Measurements from ENCODE around the gene C9orf50. TPM values are rescaled to one million over a fixed set of nuclear protein-coding genes. Genes with fewer than 3 reads are reported as not detected.
A peak's percentile ranks its signal among the peaks of the same experiment; 100 is the strongest.

The C9orf50 gene
- total and polyA plus RNA-seq, 2 donors (not counting 3 experiments of a cell fraction or from before 2014, with no cell fraction given), result not detected

- DNase-seq (ENCODE audit: low read depth, low spot score), result no peak
- dilution Hi-C loops (cut with MboI; ENCODE audit: extremely low pct_ligation_motif_present, low sequenced_read_pairs) (no loop called here), intact Hi-C loops (cut with micrococcal nuclease) (loop anchor here (5.0 kb wide), 1 partner anchor 44 kb away; no protein-coding TSS in a partner anchor)
- Histone ChIP-seq H3K4me1 (ENCODE audit: control insufficient read depth, extremely low read depth, insufficient read depth, low read length) (peaks cover 10% of the 10 kb centered on the region), H4K20me1 (replicated peaks; ENCODE audit: control insufficient read depth, extremely low read depth, insufficient read depth, low read length) (no peaks in the 10 kb centered on the region), H3K4me3 (replicated peaks in 1 of 3; ENCODE audit: insufficient read depth in 1 of 3, low read depth in 1 of 3, low read length in 3 of 3) (peak overlapping the region in 2 of 3 experiments; percentile 15 to 33), H3K27me3 (ENCODE audit: control insufficient read depth in 2 of 2, insufficient read depth in 2 of 2, low read length in 2 of 2) (no peaks in the 10 kb centered on the region), H3K4me2 (ENCODE audit: insufficient read depth, low read length) (peak overlapping the region; percentile 40), H3K9me1 (replicated peaks; ENCODE audit: control insufficient read depth, extremely low read depth, insufficient read depth, low read length) (no peaks in the 10 kb centered on the region), H3K9me3 (replicated peaks; ENCODE audit: control insufficient read depth, insufficient read depth, low read length) (no peaks in the 10 kb centered on the region), H3K79me2 (ENCODE audit: control insufficient read depth, insufficient read depth, low read length) (no peaks in the 10 kb centered on the region), H2AFZ (ENCODE audit: low read depth, low read length) (peak overlapping the region; percentile 86), H3K9ac (replicated peaks; ENCODE audit: extremely low read depth, insufficient read depth, low read length) (peak overlapping the region; percentile 40), H3K36me3 (ENCODE audit: control insufficient read depth in 2 of 2, extremely low read depth in 1 of 2, insufficient read depth in 2 of 2, low read length in 2 of 2) (no peaks in the 10 kb centered on the region), H3K27ac (ENCODE audit: insufficient read depth, low read depth, low read length) (no peak overlapping the region)
- POLR2A ChIA-PET, result no interaction called here
- CTCF ChIA-PET, result interaction anchor here (1.1 to 2.0 kb wide), 5 partner anchors 28 to 465 kb away, joined by 3 to 8 read pairs (median 3); no protein-coding TSS in a partner anchor
- TF ChIP-seq POLR2AphosphoS5 (IDR thresholded peaks at IDR 0.05; ENCODE audit: insufficient read depth, low read depth, low read length), result no peak
- TF ChIP-seq GATA2 (IDR thresholded peaks at IDR 0.05; ENCODE audit: insufficient read depth, insufficient read length, low read depth, low read length), result no peak
- BruUV-seq (replicated peaks), result no TSS peak
- FAIRE-seq, result peak; percentile 67
Observed at GRCh38 chr9:129596541-129597331, 24.2 kb downstream of the C9orf50 start.

DNA sequence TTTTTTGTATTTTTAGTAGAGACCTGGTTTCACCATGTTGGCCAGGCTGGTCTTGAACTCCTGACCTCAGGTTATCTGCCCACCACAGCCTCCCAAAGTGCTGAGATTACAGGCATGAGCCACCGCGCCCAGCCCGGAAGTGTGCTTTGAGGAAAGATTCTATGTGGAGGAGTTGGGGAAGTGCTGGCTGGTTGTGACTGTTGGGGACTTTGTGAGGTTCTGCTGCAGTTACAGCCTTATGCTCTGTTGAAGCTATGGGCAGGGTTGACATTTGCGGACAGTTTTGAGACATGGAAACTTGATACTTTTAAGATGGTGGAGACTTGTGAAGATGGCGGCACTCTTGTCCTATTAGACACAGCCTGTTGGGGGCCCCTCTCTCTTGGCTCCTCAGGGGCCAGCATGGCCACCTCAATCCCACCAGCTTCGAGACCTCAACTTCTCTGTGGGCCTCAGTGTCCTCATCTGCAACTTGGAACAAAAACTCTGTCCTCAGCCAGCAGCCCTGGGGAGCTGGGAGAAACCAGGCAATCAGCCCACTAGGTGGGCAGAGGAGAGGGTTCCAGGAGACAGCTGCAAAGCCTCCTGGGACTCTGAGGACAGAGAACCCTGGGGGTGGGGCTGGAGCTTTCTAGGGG lies 24.9 kb downstream of the C9orf50 start:
- Histone ChIP-seq H4K20me1 (replicated peaks; ENCODE audit: control insufficient read depth, extremely low read depth, insufficient read depth, low read length) (no peaks in the 10 kb centered on the region), H3K4me3 (replicated peaks in 1 of 3; ENCODE audit: insufficient read depth in 1 of 3, low read depth in 1 of 3, low read length in 3 of 3) (no peak overlapping the region), H3K79me2 (ENCODE audit: control insufficient read depth, insufficient read depth, low read length) (no peaks in the 10 kb centered on the region), H3K9me1 (replicated peaks; ENCODE audit: control insufficient read depth, extremely low read depth, insufficient read depth, low read length) (no peaks in the 10 kb centered on the region), H3K9ac (replicated peaks; ENCODE audit: extremely low read depth, insufficient read depth, low read length) (no peak overlapping the region), H2AFZ (ENCODE audit: low read depth, low read length) (no peak overlapping the region), H3K27ac (ENCODE audit: insufficient read depth, low read depth, low read length) (no peak overlapping the region), H3K4me1 (ENCODE audit: control insufficient read depth, extremely low read depth, insufficient read depth, low read length) (peaks cover 10% of the 10 kb centered on the region), H3K4me2 (ENCODE audit: insufficient read depth, low read length) (no peak overlapping the region), H3K36me3 (ENCODE audit: control insufficient read depth in 2 of 2, extremely low read depth in 1 of 2, insufficient read depth in 2 of 2, low read length in 2 of 2) (no peaks in the 10 kb centered on the region), H3K9me3 (replicated peaks; ENCODE audit: control insufficient read depth, insufficient read depth, low read length) (no peaks in the 10 kb centered on the region), H3K27me3 (ENCODE audit: control insufficient read depth in 2 of 2, insufficient read depth in 2 of 2, low read length in 2 of 2) (no peaks in the 10 kb centered on the region)
- no peak for FAIRE-seq
- BruUV-seq (replicated peaks), result no TSS peak
- POLR2A ChIA-PET, result interaction anchor here (0.6 kb wide), 1 partner anchor 452 kb away, joined by 6 read pairs; no protein-coding TSS in a partner anchor
- dilution Hi-C loops (cut with MboI; ENCODE audit: extremely low pct_ligation_motif_present, low sequenced_read_pairs), result no loop called here
- intact Hi-C loops (cut with micrococcal nuclease), result loop anchor here (5.0 kb wide), 1 partner anchor 44 kb away; no protein-coding TSS in a partner anchor
- TF ChIP-seq POLR2A (IDR thresholded peaks at IDR 0.05; ENCODE audit: low read depth, low read length), result no peak
- TF ChIP-seq, protein P1, sequence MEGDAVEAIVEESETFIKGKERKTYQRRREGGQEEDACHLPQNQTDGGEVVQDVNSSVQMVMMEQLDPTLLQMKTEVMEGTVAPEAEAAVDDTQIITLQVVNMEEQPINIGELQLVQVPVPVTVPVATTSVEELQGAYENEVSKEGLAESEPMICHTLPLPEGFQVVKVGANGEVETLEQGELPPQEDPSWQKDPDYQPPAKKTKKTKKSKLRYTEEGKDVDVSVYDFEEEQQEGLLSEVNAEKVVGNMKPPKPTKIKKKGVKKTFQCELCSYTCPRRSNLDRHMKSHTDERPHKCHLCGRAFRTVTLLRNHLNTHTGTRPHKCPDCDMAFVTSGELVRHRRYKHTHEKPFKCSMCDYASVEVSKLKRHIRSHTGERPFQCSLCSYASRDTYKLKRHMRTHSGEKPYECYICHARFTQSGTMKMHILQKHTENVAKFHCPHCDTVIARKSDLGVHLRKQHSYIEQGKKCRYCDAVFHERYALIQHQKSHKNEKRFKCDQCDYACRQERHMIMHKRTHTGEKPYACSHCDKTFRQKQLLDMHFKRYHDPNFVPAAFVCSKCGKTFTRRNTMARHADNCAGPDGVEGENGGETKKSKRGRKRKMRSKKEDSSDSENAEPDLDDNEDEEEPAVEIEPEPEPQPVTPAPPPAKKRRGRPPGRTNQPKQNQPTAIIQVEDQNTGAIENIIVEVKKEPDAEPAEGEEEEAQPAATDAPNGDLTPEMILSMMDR (IDR thresholded peaks at IDR 0.05; ENCODE audit: extremely low read depth in 1 of 2, insufficient read depth in 1 of 2, low read depth in 1 of 2, low read length in 2 of 2), result no peak
- TF ChIP-seq, protein P2, sequence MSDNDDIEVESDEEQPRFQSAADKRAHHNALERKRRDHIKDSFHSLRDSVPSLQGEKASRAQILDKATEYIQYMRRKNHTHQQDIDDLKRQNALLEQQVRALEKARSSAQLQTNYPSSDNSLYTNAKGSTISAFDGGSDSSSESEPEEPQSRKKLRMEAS (IDR thresholded peaks at IDR 0.05; ENCODE audit: insufficient read depth, insufficient read length), result no peak
- no peak for TF ChIP-seq EZH2 (IDR thresholded peaks at IDR 0.05; ENCODE audit: borderline replicate concordance, low read depth, low read length, severe bottlenecking)
- CTCF ChIA-PET, result interaction anchor here (0.8 to 2.0 kb wide), 3 partner anchors 13 to 464 kb away, joined by 3 to 8 read pairs (median 4); no protein-coding TSS in a partner anchor
- no peak for DNase-seq (ENCODE audit: low read depth, low spot score)
